Choroid plexus epithelial cell (primary cell): ENCODE measurements around the gene TRAF5.

Experiments used
- DNase-seq: peaks from one replicate; pipeline ENCODE4 v3.0.0-alpha.2; 2010; ENCODE audit warnings: low read depth
- H3K4me3 ChIP-seq: 2 replicates; pipeline ENCODE4 v1.5.1; 2011; ENCODE audit warnings: low read depth, mild to moderate bottlenecking, control low read depth, low read length, moderate library complexity
- TF ChIP-seq, protein P1 (sequence below): conservative IDR thresholded peaks from 2 replicates; pipeline ENCODE4 v1.5.1; 2011; ENCODE audit warnings: low read depth, mild to moderate bottlenecking, control low read depth, inconsistent platforms, low read length, moderate library complexity

Gene TRAF5

DNA sequence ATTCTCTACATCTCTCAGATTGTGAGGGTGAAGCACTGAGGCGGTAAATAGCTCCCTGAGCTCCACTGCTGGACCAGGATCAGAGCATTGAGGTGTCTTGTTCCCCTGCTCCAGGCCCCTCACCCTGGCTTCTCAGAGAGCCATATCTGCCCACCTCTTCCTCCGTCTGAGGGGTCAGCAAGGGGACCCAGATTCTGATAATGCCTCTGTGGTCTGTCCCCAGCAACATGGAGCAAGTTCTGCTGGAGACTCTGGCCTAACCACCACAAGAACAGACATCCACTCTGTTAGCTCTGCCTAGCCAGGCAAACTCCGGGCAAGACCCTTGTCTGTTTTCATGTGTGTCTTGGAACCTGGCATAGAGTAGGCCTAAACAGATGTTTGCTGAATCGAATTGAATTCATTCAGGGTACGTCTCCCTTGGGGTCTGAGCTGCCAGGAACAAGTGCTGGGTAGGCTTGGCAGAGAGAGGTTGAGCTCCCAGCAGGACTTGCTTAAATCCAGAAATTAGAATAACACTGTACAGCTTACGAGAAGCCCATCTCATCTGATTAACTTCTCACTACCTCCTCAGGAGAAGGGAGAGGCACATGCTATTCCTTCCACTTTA is 2.3 kb downstream of the TRAF5 start:
- TF ChIP-seq, protein P1, sequence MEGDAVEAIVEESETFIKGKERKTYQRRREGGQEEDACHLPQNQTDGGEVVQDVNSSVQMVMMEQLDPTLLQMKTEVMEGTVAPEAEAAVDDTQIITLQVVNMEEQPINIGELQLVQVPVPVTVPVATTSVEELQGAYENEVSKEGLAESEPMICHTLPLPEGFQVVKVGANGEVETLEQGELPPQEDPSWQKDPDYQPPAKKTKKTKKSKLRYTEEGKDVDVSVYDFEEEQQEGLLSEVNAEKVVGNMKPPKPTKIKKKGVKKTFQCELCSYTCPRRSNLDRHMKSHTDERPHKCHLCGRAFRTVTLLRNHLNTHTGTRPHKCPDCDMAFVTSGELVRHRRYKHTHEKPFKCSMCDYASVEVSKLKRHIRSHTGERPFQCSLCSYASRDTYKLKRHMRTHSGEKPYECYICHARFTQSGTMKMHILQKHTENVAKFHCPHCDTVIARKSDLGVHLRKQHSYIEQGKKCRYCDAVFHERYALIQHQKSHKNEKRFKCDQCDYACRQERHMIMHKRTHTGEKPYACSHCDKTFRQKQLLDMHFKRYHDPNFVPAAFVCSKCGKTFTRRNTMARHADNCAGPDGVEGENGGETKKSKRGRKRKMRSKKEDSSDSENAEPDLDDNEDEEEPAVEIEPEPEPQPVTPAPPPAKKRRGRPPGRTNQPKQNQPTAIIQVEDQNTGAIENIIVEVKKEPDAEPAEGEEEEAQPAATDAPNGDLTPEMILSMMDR = no peak
- no peak overlapping the region for H3K4me3 ChIP-seq
- no peak for DNase-seq

DNA sequence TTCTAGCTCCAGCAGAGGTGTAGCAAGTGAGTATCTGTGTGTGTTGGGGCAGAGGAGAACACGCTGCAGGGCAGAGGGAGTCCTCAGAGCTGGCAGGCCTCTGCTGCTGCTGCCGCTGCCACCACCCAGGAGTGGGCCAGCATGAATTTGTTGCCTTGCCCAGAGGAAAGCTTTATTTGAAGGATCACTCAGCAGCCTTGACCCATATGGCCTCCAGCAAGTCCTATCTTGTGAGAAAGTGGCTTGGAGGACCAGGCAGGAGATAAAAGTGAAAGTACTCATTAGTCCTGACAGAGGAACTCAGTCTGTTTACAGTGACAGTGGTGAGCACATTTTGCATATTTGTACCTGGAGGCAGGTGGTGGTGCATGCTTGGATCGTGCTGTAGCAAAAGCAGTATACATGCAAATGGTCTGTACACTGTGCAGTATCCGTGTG is 3.1 kb downstream of the TRAF5 start:
- no peak overlapping the region for H3K4me3 ChIP-seq
- no peak for DNase-seq

DNA sequence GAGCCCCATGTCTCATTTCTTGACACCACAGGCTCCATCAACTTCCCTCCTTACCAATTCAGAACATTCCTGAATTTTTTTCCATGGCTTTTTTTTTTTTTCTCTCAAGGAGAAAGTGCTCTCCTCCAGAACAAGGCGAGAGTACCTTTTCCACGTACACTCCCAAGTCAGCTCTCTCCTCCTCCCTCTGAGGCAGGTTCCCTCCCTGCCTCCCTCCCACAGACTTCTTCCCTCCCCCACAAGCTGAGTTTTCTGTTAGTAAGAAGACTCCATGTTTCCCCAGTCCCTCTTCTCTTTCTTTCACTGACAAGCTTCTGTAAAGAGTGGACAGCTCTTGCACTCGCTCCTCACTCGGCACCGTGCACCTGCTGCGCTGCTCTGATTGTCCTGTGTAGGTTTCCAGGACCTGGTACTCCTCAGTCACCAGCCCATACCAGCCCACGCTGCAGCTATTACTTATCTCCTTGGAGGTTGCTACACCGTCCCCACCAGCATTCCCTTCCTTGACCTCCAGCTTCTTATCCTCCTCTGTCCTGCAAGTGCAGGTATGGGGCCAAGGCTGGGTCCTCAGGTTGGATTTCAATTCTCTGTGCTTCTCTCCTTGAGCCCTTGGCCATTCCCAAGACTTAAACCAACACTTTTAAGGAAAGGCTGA is 3.8 kb downstream of the TRAF5 start:
- H3K4me3 ChIP-seq = no peak overlapping the region
- no peak for DNase-seq
- TF ChIP-seq, protein P1 = no peak

More for the DNA sequence above, 3.1 kb downstream of the TRAF5 start:
- TF ChIP-seq, protein P1 = no peak

DNA sequence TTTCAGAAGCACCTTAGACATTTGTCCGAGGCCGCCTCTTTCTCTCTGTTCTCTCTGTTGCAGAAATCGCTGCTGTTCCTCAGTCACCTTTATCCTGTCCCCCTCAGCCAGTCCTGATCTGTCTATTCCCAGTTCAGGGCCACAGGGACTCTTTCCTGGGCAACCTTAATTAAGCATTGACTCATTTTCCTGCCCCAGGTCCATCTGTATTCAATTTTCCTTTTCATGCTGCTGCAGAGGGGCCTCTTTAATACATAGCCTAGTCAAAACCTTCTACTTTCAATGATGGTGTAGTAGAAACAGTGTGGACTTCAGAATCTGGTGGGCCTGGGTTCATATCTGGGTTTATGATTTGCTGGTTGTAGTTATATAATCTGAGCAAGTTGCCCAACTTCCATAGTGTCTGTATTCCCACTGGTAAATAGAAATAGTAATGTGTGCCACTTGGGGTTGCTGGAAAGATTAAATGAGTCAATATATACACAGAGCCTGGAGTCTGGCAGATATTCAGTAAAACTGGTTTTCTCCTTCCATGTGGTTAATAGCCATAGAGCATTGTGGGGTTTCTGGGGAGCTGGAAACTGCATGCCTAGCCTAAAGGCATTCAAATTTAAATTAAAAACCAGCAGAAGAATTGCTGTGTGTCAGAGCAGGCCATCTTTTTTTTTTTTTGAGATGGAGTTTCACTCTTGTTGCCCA is 4.5 kb downstream of the TRAF5 start:
- DNase-seq = no peak
- TF ChIP-seq, protein P1 = no peak

DNA sequence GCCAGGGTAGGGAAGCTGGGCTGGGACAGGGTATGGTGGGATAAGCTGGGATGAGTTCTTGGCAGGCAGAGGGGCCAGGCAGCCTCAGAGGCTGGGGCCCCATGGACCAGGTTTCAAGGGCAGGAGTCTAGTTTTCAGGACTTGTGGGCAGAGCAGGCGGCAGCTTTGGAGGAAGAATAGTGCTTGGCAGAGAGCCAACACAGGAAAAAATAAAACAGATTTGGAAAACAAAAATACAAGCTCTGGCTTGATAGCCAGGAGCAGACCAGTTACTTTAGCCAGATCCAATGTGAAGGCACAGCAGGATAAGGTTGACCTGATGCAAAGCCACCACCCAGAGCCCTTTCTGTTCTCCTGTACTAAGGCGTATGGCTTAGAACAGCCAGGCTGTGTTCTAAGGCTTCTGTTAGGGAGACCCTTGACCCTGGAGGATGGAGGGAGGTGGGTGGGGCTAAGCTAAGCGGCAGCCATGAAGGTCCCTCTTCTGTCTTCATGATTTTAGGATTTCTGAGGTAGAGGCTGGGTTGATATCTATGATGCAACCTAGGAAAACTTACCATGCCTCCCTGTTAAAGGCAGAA is 5.5 kb downstream of the TRAF5 start:
- no peak for DNase-seq
- TF ChIP-seq, protein P1 = no peak
- H3K4me3 ChIP-seq = no peak overlapping the region

More for the DNA sequence above, 4.5 kb downstream of the TRAF5 start:
- no peak overlapping the region for H3K4me3 ChIP-seq

DNA sequence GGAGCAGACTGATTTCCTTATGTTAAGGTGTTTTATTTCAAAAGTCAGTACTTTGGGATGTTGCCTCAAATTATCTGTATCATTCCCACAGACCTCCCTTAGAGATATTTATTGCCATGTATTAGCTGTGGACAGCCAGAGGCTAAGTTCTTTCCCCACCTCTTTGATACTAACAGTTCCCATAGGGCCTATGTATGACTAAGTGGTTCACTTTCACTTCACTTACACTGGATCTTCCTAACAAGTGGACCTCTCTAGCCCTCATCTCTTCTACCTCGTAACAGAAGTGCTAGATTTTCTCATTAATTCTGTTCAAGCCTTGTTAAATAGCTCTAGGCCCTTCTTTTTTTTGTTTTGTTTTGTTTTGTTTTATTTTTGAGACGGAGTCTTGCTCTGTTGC is 6.2 kb downstream of the TRAF5 start:
- TF ChIP-seq, protein P1 = no peak
- DNase-seq = peak; percentile 41
- no peak overlapping the region for H3K4me3 ChIP-seq
